ENCODE data around the gene TAOK3. TPM values are rescaled to one million over a fixed set of nuclear protein-coding genes. Genes with fewer than 3 reads are reported as not detected.

Gene TAOK3
- total RNA-seq, 2 experiments from 2014 or later: 46.0 to 47.1 TPM

GRCh38 chr12:118346895-118347294 lies 25.8 kb downstream of the TAOK3 start:
- H3K4me3 Mint-ChIP-seq: no peak overlapping the region
- H3K9me3 Mint-ChIP-seq: no peaks in the 10 kb centered on the region
- ATAC-seq (no peak), DNase-seq (no peak)
- TF ChIP-seq, protein P1, sequence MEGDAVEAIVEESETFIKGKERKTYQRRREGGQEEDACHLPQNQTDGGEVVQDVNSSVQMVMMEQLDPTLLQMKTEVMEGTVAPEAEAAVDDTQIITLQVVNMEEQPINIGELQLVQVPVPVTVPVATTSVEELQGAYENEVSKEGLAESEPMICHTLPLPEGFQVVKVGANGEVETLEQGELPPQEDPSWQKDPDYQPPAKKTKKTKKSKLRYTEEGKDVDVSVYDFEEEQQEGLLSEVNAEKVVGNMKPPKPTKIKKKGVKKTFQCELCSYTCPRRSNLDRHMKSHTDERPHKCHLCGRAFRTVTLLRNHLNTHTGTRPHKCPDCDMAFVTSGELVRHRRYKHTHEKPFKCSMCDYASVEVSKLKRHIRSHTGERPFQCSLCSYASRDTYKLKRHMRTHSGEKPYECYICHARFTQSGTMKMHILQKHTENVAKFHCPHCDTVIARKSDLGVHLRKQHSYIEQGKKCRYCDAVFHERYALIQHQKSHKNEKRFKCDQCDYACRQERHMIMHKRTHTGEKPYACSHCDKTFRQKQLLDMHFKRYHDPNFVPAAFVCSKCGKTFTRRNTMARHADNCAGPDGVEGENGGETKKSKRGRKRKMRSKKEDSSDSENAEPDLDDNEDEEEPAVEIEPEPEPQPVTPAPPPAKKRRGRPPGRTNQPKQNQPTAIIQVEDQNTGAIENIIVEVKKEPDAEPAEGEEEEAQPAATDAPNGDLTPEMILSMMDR (IDR thresholded peaks at IDR 0.05): no peak
- no peak overlapping the region for H3K27ac Mint-ChIP-seq
- peaks cover 40% of the 10 kb centered on the region for H3K4me1 Mint-ChIP-seq (ENCODE audit: low read depth)
- POLR2A ChIA-PET: interaction anchor here (0.9 to 1.8 kb wide), 2 partner anchors 10 to 12 kb away, joined by 4 to 6 read pairs; no protein-coding TSS in a partner anchor
- peaks cover 1% of the 10 kb centered on the region for H3K36me3 Mint-ChIP-seq (ENCODE audit: low read depth)
- CTCF ChIA-PET: interaction anchor here (0.6 to 3.1 kb wide), 6 partner anchors 11 to 226 kb away, joined by 3 to 15 read pairs (median 4); partner anchors contain the start of gene SUDS3
- no peaks in the 10 kb centered on the region for H3K27me3 Mint-ChIP-seq
- intact Hi-C loops (cut with micrococcal nuclease): no loop called here

DNA sequence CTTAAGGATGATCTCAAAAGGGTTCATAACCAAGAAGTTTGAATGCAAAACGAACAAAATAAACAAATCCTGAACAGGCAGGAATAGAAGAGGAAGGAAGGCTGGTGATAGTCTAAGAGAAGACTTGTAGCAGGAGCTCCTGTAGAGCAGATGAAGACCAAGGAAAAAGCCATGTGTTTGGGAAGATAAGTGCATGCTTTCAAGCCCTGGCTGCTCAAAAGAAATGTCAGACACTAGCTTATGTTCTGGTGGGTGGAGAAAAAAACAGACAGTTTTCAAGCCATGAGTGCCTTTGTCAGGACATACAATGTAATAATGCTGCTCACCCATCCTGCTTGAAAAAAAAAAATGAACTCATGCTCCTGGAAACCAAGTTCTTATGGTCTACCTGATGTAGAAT lies 27.4 kb downstream of the TAOK3 start:
- Mint-ChIP-seq H3K36me3 (ENCODE audit: low read depth) (peaks cover 1% of the 10 kb centered on the region), H3K4me3 (no peak overlapping the region), H3K4me1 (ENCODE audit: low read depth) (peaks cover 37% of the 10 kb centered on the region), H3K27me3 (no peaks in the 10 kb centered on the region), H3K9me3 (no peaks in the 10 kb centered on the region), H3K27ac (no peak overlapping the region)
- ATAC-seq: no peak
- intact Hi-C loops (cut with micrococcal nuclease): no loop called here
- TF ChIP-seq, protein P1 (IDR thresholded peaks at IDR 0.05): no peak
- POLR2A ChIA-PET: interaction anchor here (0.9 kb wide), 1 partner anchor 28 kb away, joined by 3 read pairs; no protein-coding TSS in a partner anchor
- DNase-seq: no peak
- CTCF ChIA-PET: interaction anchor here (1.2 kb wide), 1 partner anchor 12 kb away, joined by 5 read pairs; no protein-coding TSS in a partner anchor

DNA sequence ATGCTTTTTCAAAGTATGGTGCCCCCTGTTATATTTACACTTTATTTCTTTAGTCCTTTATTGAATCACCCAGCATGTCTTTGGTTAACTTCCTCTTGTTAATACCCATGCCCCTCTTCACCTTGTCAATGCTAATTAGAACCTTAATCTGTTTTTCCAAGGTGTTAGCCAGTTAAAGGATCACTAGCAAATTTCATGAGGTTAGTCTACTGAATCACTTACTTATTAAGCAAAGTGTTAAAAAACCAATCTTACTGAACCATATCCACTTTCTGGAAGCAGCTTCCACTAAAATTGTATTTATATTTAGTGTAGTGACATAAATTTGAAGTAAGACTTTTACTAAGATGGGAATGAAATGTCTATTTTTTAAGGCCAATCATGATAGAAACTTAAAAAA lies 27.9 kb downstream of the TAOK3 start:
- Mint-ChIP-seq H3K4me3 (no peak overlapping the region), H3K36me3 (ENCODE audit: low read depth) (peaks cover 1% of the 10 kb centered on the region), H3K27me3 (no peaks in the 10 kb centered on the region), H3K4me1 (ENCODE audit: low read depth) (peaks cover 32% of the 10 kb centered on the region), H3K9me3 (no peaks in the 10 kb centered on the region), H3K27ac (no peak overlapping the region)
- TF ChIP-seq, protein P1 (IDR thresholded peaks at IDR 0.05): no peak
- ChIA-PET CTCF (interaction anchor here (1.2 kb wide), 1 partner anchor 12 kb away, joined by 5 read pairs; no protein-coding TSS in a partner anchor), POLR2A (interaction anchor here (0.9 kb wide), 1 partner anchor 29 kb away, joined by 3 read pairs; no protein-coding TSS in a partner anchor)
- DNase-seq (no peak), ATAC-seq (no peak)
- intact Hi-C loops (cut with micrococcal nuclease): no loop called here

DNA sequence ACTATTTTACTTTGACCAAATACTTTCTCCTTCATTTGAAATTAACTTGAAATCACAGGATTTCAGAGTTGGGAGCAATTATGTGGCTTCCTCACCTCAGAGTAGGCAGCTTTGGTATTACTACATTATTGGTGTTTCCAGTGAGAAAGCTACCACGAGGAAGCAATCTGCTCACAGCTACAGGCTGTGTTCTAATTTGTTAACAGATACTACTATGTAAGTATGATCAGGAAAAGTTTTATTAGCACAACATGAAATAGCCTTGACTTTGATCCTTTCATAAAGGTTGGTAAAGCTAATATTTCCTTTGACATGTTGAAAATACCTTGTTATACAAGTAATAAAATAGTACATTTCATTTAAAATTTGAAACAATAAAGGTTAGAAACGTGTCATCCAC lies 30.6 kb downstream of the TAOK3 start:
- ATAC-seq (no peak), DNase-seq (no peak)
- ChIA-PET CTCF (interaction anchor here (1.1 to 1.6 kb wide), 2 partner anchors 11 to 34 kb away, joined by 3 to 4 read pairs; partner anchors contain the start of gene SUDS3), POLR2A (interaction anchor here (0.7 kb wide), 1 partner anchor 11 kb away, joined by 3 read pairs; no protein-coding TSS in a partner anchor)
- TF ChIP-seq, protein P1 (IDR thresholded peaks at IDR 0.05): no peak
- Mint-ChIP-seq H3K27me3 (no peaks in the 10 kb centered on the region), H3K27ac (no peak overlapping the region), H3K4me1 (ENCODE audit: low read depth) (peaks cover 27% of the 10 kb centered on the region), H3K9me3 (no peaks in the 10 kb centered on the region), H3K36me3 (ENCODE audit: low read depth) (peaks cover 3% of the 10 kb centered on the region), H3K4me3 (no peak overlapping the region)
- intact Hi-C loops (cut with micrococcal nuclease): no loop called here

DNA sequence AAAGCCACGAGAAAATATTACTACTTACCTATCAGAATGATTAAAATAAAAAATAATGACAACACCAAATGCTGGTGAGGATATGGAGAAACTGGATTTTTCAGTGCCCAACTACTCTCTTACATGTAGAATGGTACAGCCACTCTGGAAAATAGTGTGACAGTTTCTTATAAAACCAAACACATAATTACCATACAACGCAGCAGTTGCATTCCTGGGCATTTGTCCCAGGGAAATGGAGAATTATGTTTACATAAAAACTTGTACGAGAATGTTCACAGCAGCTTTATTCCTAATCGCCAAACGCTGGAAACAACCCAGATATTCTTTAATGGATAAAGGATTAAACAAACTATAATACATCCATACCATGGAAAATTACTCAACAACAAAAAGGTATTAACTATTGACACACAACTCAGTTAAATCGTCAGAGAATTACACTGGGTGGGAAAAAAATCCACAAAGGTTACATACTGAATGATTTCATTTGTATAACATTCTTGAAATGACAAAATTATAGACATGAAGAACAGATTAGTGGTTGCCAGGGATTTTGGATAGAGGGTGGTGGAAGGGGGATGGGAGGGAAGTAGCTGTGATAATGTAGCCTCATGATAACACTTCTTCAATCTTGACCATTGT lies 35.4 kb downstream of the TAOK3 start:
- TF ChIP-seq, protein P1 (IDR thresholded peaks at IDR 0.05): no peak
- H3K36me3 Mint-ChIP-seq (ENCODE audit: low read depth): peaks cover 14% of the 10 kb centered on the region
- ATAC-seq (no peak), DNase-seq (no peak)
- intact Hi-C loops (cut with micrococcal nuclease): no loop called here
- H3K27ac Mint-ChIP-seq: no peak overlapping the region
- H3K9me3 Mint-ChIP-seq: no peaks in the 10 kb centered on the region
- no peaks in the 10 kb centered on the region for H3K27me3 Mint-ChIP-seq
- H3K4me1 Mint-ChIP-seq (ENCODE audit: low read depth): peaks cover 30% of the 10 kb centered on the region
- CTCF ChIA-PET: no interaction called here
- POLR2A ChIA-PET: interaction anchor here (0.7 to 0.9 kb wide), 2 partner anchors 16 to 1260 kb away, joined by 3 to 4 read pairs; no protein-coding TSS in a partner anchor
- H3K4me3 Mint-ChIP-seq: no peak overlapping the region
